Measurements from ENCODE around the gene ARHGAP25. TPM values are rescaled to one million over a fixed set of nuclear protein-coding genes. Genes with fewer than 3 reads are reported as not detected.

The ARHGAP25 gene
- total RNA-seq, 2 experiments from 2014 or later = 18.6 to 43.8 TPM

- intact Hi-C loops (cut with micrococcal nuclease; ENCODE audit: unreplicated experiment) = no loop called here
- H3K79me2 ChIP-seq (ENCODE audit: insufficient read depth, low read depth, low read length) = no peaks in the 10 kb centered on the region
- no TSS peak for BruUV-seq (replicated peaks)
- no peak overlapping the region for H3K4me3 ChIP-seq (ENCODE audit: low read depth, low read length, poor library complexity, severe bottlenecking)
- peaks cover 8% of the 10 kb centered on the region for H3K4me1 ChIP-seq (ENCODE audit: insufficient read depth, low read length, poor library complexity, severe bottlenecking)
- no peaks in the 10 kb centered on the region for H3K9me3 ChIP-seq (ENCODE audit: low read length)
- H3K27ac ChIP-seq (ENCODE audit: low read depth, low read length, poor library complexity, severe bottlenecking) = no peak overlapping the region
- no peaks in the 10 kb centered on the region for H3K9me2 ChIP-seq (ENCODE audit: insufficient read depth, low read length)
- H2AFZ ChIP-seq (ENCODE audit: low read length) = peak overlapping the region; percentile 53; the same call in 1 of the 2 replicates
- DNase-seq (ENCODE audit: low spot score) = peak; percentile 17
- no peak for TF ChIP-seq EZH2phosphoT487 (IDR thresholded peaks at IDR 0.05; ENCODE audit: borderline replicate concordance, low read depth, low read length)
- TF ChIP-seq CTCF (conservative IDR thresholded peaks at IDR 0.05; ENCODE audit: low read length) = no peak
- POLR2A ChIA-PET = interaction anchor here (0.6 to 1.2 kb wide), 3 partner anchors 10 to 183 kb away, joined by 3 to 4 read pairs (median 4); no protein-coding TSS in a partner anchor
- no peaks in the 10 kb centered on the region for H4K20me1 ChIP-seq (ENCODE audit: insufficient read depth, low read length)
- H3K4me2 ChIP-seq (ENCODE audit: low read length) = no peak overlapping the region
- CTCF ChIA-PET (ENCODE audit: unreplicated experiment) = no interaction called here
- no peaks in the 10 kb centered on the region for H3K36me3 ChIP-seq (ENCODE audit: insufficient read depth, low read length)
Measured at GRCh38 chr2:68850524-68850923, 115.9 kb downstream of the ARHGAP25 start.

- ChIA-PET CTCF (ENCODE audit: unreplicated experiment) (no interaction called here), POLR2A (interaction anchor here (0.5 to 1.4 kb wide), 6 partner anchors 8 to 229 kb away, joined by 3 read pairs; no protein-coding TSS in a partner anchor)
- Histone ChIP-seq H3K4me1 (ENCODE audit: insufficient read depth, low read length, poor library complexity, severe bottlenecking) (peaks cover 17% of the 10 kb centered on the region), H3K27ac (ENCODE audit: low read depth, low read length, poor library complexity, severe bottlenecking) (no peak overlapping the region), H2AFZ (ENCODE audit: low read length) (no peak overlapping the region), H3K9me3 (ENCODE audit: low read length) (no peaks in the 10 kb centered on the region), H3K9me2 (ENCODE audit: insufficient read depth, low read length) (no peaks in the 10 kb centered on the region), H3K4me2 (ENCODE audit: low read length) (no peak overlapping the region), H3K79me2 (ENCODE audit: insufficient read depth, low read depth, low read length) (no peaks in the 10 kb centered on the region), H3K36me3 (ENCODE audit: insufficient read depth, low read length) (no peaks in the 10 kb centered on the region), H3K4me3 (ENCODE audit: low read depth, low read length, poor library complexity, severe bottlenecking) (no peak overlapping the region), H4K20me1 (ENCODE audit: insufficient read depth, low read length) (no peaks in the 10 kb centered on the region)
- intact Hi-C loops (cut with micrococcal nuclease; ENCODE audit: unreplicated experiment) = no loop called here
- TF ChIP-seq CTCF (conservative IDR thresholded peaks at IDR 0.05; ENCODE audit: low read length) (no peak), EZH2phosphoT487 (IDR thresholded peaks at IDR 0.05; ENCODE audit: borderline replicate concordance, low read depth, low read length) (no peak)
- BruUV-seq (replicated peaks) = no TSS peak
- no peak for DNase-seq (ENCODE audit: low spot score)
Measured at GRCh38 chr2:68853035-68853434, 118.4 kb downstream of the ARHGAP25 start.

GRCh38 chr2:68853915-68854314 is 119.3 kb downstream of the ARHGAP25 start:
- H3K9me2 ChIP-seq (ENCODE audit: insufficient read depth, low read length) = no peaks in the 10 kb centered on the region
- H3K36me3 ChIP-seq (ENCODE audit: insufficient read depth, low read length) = no peaks in the 10 kb centered on the region
- no peaks in the 10 kb centered on the region for H4K20me1 ChIP-seq (ENCODE audit: insufficient read depth, low read length)
- POLR2A ChIA-PET = interaction anchor here (0.5 to 1.6 kb wide), 6 partner anchors 10 to 121 kb away, joined by 3 to 8 read pairs (median 3); no protein-coding TSS in a partner anchor
- CTCF ChIA-PET (ENCODE audit: unreplicated experiment) = no interaction called here
- no peak for TF ChIP-seq CTCF (conservative IDR thresholded peaks at IDR 0.05; ENCODE audit: low read length)
- no peak for TF ChIP-seq EZH2phosphoT487 (IDR thresholded peaks at IDR 0.05; ENCODE audit: borderline replicate concordance, low read depth, low read length)
- no peaks in the 10 kb centered on the region for H3K79me2 ChIP-seq (ENCODE audit: insufficient read depth, low read depth, low read length)
- H3K27ac ChIP-seq (ENCODE audit: low read depth, low read length, poor library complexity, severe bottlenecking) = no peak overlapping the region
- H3K4me1 ChIP-seq (ENCODE audit: insufficient read depth, low read length, poor library complexity, severe bottlenecking) = peaks cover 26% of the 10 kb centered on the region
- no peak overlapping the region for H3K4me2 ChIP-seq (ENCODE audit: low read length)
- intact Hi-C loops (cut with micrococcal nuclease; ENCODE audit: unreplicated experiment) = no loop called here
- no peak overlapping the region for H2AFZ ChIP-seq (ENCODE audit: low read length)
- H3K4me3 ChIP-seq (ENCODE audit: low read depth, low read length, poor library complexity, severe bottlenecking) = no peak overlapping the region
- no TSS peak for BruUV-seq (replicated peaks)
- DNase-seq (ENCODE audit: low spot score) = no peak
- H3K9me3 ChIP-seq (ENCODE audit: low read length) = no peaks in the 10 kb centered on the region
